SK-N-SH (cell line): ENCODE results near the gene KPNA4.
A peak's percentile ranks its signal among the peaks of the same experiment; 100 is the strongest.

ENCODE experiments used
- CTCF ChIP-seq: fragments of 200-600 bp; sonication (generic); IDR thresholded peaks from 2 replicates; pipeline ENCODE4 v1.6.1; 2017; ENCODE audit warnings: antibody characterized with exemption, mild to moderate bottlenecking, moderate library complexity
- ELF1 ChIP-seq: IDR thresholded peaks from 2 replicates; pipeline ENCODE4 v1.4.0; 2012
- EP300 ChIP-seq, 2 experiments: IDR thresholded peaks; 2 replicates each; pipeline versions ENCODE4 v1.4.0 to v1.6.1; 2012; ENCODE audit warnings: borderline replicate concordance in 1 of 2, low read depth in 1 of 2, low read length in 1 of 2
- GABPA ChIP-seq: IDR thresholded peaks from 2 replicates; pipeline ENCODE4 v1.4.0; 2012; ENCODE audit warnings: low read depth, mild to moderate bottlenecking
- MAX ChIP-seq: IDR thresholded peaks from 2 replicates; pipeline ENCODE4 v1.4.0; 2012; ENCODE audit warnings: low read depth
- POLR2AphosphoS5 ChIP-seq: IDR thresholded peaks from 2 replicates; pipeline ENCODE4 v1.6.1; 2012; ENCODE audit warnings: low read depth, low read length
- SIN3A ChIP-seq: IDR thresholded peaks from 2 replicates; pipeline ENCODE4 v1.6.1; 2012; ENCODE audit warnings: low read depth, mild to moderate bottlenecking, low read length, moderate library complexity, borderline replicate concordance
- SMC3 ChIP-seq: IDR thresholded peaks from 2 replicates; pipeline ENCODE4 v1.6.1; 2012; ENCODE audit warnings: low read depth, low read length, improper control_type of control experiment
- TAF1 ChIP-seq: IDR thresholded peaks from 2 replicates; pipeline ENCODE4 v1.6.1; 2012; ENCODE audit warnings: low read depth, mild to moderate bottlenecking, low read length, moderate library complexity, borderline replicate concordance
- USF2 ChIP-seq: fragments of 150-350 bp; IDR thresholded peaks from 2 replicates; pipeline ENCODE4 v1.6.1; 2017; ENCODE audit warnings: antibody characterized with exemption, low read length, low read depth, borderline replicate concordance

GRCh38 chr3:160564949-160565441 is 376 bp downstream of the KPNA4 start:
- TF ChIP-seq USF2 (no peak), POLR2AphosphoS5 (no peak), SIN3A (no peak; the same call in 1 of the 2 replicates), CTCF (no peak), SMC3 (no peak), TAF1 (peak; percentile 27), GABPA (no peak), MAX (0 out of 2 replicates have a peak, but pooled peaks have one; percentile 16), EP300 (IDR thresholded peaks at IDR 0.05; ENCODE audit: borderline replicate concordance in 1 of 2, low read depth in 1 of 2, low read length in 1 of 2) (no peak), ELF1 (no peak)
